Panc1 (cell line): ENCODE results near the gene RPL14.
"Not testable (repeated sequence)": the region's sequence is repeated elsewhere in the genome, so short reads cannot be mapped to it uniquely, and the experiment has no call there.

Experiments used
- CTCF ChIP-seq: fragments of 450-650 bp; IDR thresholded peaks from 2 replicates; pipeline ENCODE4 v1.5.1; 2017; ENCODE audit warnings: mild to moderate bottlenecking
- POLR2AphosphoS5 ChIP-seq: IDR thresholded peaks from 2 replicates; pipeline ENCODE4 v1.6.1; 2012; ENCODE audit warnings: mild to moderate bottlenecking, low read depth, low read length, moderate library complexity
- REST ChIP-seq, 2 experiments: IDR thresholded peaks; 2 replicates each; pipeline ENCODE4 v1.6.1; 2011 to 2012; ENCODE audit warnings: low read depth in 2 of 2, control low read depth in 1 of 2, low read length in 1 of 2, mild to moderate bottlenecking in 1 of 2, moderate library complexity in 1 of 2; ENCODE audit not compliant: insufficient read depth in 1 of 2
- SIN3A ChIP-seq: IDR thresholded peaks from 2 replicates; pipeline ENCODE4 v1.6.1; 2012; ENCODE audit warnings: low read depth, mild to moderate bottlenecking, low read length, moderate library complexity, borderline replicate concordance; ENCODE audit not compliant: insufficient read depth
- TCF7L2 ChIP-seq: IDR thresholded peaks from 2 replicates; pipeline ENCODE4 v1.6.1; 2011; ENCODE audit warnings: mild to moderate bottlenecking, low read depth, low read length, inconsistent platforms

GRCh38 chr3:40462838-40463237 lies 5.7 kb downstream of the RPL14 start:
- not testable (repeated sequence) for TF ChIP-seq POLR2AphosphoS5; CTCF; REST (IDR thresholded peaks at IDR 0.05; ENCODE audit: insufficient read depth in 1 of 2, low read depth in 2 of 2, low read length in 1 of 2); SIN3A; TCF7L2
